Natural killer cell (primary cell): ENCODE data around the gene GNAZ. TPM values are rescaled to one million over a fixed set of nuclear protein-coding genes. Genes with fewer than 3 reads are reported as not detected.

Source experiments
- ATAC-seq, 3 donors: fragments of 150-1000 bp in 2 of 3; fragments of 200-7000 bp in 1 of 3; cut with Tn5 transposase; 1 replicate in 1 of 3; 2 replicates in 2 of 3; pipeline ENCODE4 v1.10.0; 2021; ENCODE audit warnings: mild to moderate bottlenecking in 2 of 3, moderate library complexity in 2 of 3
- DNase-seq, 2 donors: peaks; one replicate each; pipeline versions ENCODE4 v3.0.0 to v3.0.0-alpha.2; 2013 to 2021; ENCODE audit warnings: mixed read lengths in 1 of 2
- H3K27ac ChIP-seq: one replicate; pipeline ENCODE4 v1.5.1; 2013; ENCODE audit warnings: mild to moderate bottlenecking, low read length
- H3K27me3 ChIP-seq: one replicate; pipeline ENCODE4 v1.6.1; 2013; ENCODE audit warnings: low read length; ENCODE audit not compliant: control insufficient read depth, insufficient read depth
- H3K36me3 ChIP-seq: one replicate; pipeline ENCODE4 v1.6.1; 2013; ENCODE audit warnings: low read length; ENCODE audit not compliant: control insufficient read depth, insufficient read depth
- H3K4me1 ChIP-seq: one replicate; pipeline ENCODE4 v1.6.1; 2013; ENCODE audit warnings: low read length; ENCODE audit not compliant: control insufficient read depth, insufficient read depth
- H3K4me3 ChIP-seq: one replicate; pipeline ENCODE4 v1.5.1; 2013; ENCODE audit warnings: low read length
- H3K9me3 ChIP-seq: one replicate; pipeline ENCODE4 v1.6.1; 2013; ENCODE audit warnings: low read length; ENCODE audit not compliant: control insufficient read depth, insufficient read depth
- H3K27ac Mint-ChIP-seq, 2 donors: one replicate each; pipeline ENCODE4 v1.8.0; 2022; ENCODE audit warnings: mild to moderate bottlenecking in 2 of 2, mixed read lengths in 2 of 2, moderate library complexity in 1 of 2
- H3K27me3 Mint-ChIP-seq, 2 donors: one replicate each; pipeline ENCODE4 v1.8.0; 2022; ENCODE audit warnings: low read depth in 2 of 2, mixed read lengths in 2 of 2
- H3K36me3 Mint-ChIP-seq: one replicate; pipeline ENCODE4 v1.8.0; 2022; ENCODE audit warnings: mixed read lengths
- H3K4me1 Mint-ChIP-seq, 2 donors: one replicate each; pipeline ENCODE4 v1.8.0; 2022; ENCODE audit warnings: mixed read lengths in 2 of 2
- H3K4me3 Mint-ChIP-seq: one replicate; pipeline ENCODE4 v1.8.0; 2022; ENCODE audit warnings: mild to moderate bottlenecking, moderate library complexity, mixed read lengths
- H3K9me3 Mint-ChIP-seq, 2 donors: one replicate each; pipeline ENCODE4 v1.8.0; 2022; ENCODE audit warnings: mixed read lengths in 2 of 2
- WGBS: methylation state at CpG from one replicate; pipeline ENCODE4 v1.1.7; 2013; ENCODE audit warnings: missing lambda C conversion rate; ENCODE audit not compliant: insufficient coverage; 5-methylcytosine and 5-hydroxymethylcytosine counted together
- intact Hi-C: fragments of 100-400 bp; cut with micrococcal nuclease; formaldehyde crosslinking; loops from one replicate; pipeline ENCODE4 v1.14.2; 2022
- total RNA-seq, 4 donors: library from RNA; stranded (reverse); fragments of 120-200 nt in 1 of 4; gene quantifications; one replicate each; pipeline versions ENCODE4 v1.2.3 to v1.2.4, GENCODE V29; 2013 to 2022
- TF ChIP-seq, protein P1 (sequence below): fragments of 200-600 bp; IDR thresholded peaks from one replicate; pipeline ENCODE4 v1.8.0; 2022; ENCODE audit warnings: antibody characterized with exemption

GNAZ gene
- total RNA-seq, 3 donors from 2014 or later (not counting 1 experiment from before 2014, with no cell fraction given), result 4.5 to 7.5 (median 5.6) TPM

DNA sequence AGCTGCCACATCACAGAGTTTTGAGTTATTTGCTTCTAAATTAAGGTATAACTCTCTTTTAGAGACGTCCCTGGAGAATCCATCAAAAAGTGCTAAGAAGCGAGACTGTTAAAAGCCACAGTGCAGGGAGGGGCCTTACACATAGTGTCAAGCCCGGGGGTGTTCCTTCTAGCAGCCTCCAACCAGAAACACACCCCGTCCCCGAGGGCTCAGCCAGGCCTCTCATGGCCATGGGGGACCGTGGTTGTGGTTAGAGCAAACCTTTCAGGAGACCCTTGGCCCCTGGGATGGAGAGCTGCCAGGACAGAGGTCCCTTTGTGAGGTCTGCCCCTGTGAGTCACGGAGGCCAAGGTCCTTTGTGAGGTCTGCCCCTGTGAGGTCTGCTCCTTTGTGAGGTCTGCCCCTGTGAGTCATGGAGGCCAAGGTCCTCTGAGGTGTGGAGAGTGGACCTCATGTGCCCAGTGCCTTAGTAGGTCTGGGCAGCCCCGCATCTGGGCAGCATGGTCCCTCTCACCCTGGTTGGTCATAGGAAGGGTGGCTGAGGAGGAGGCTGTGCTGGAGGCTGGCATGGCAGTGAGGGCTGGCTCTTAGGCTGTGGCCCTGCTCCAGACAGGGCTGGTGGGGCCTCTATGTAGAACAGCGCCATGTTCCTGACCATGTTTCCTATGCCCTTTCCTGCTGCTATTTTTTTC, 5.4 kb downstream of the GNAZ start:
- WGBS, result 53% methylated on average over 8 of the region's 9 CpGs
- peaks cover 0 to 10% of the 10 kb centered on the region in 2 donors for H3K27me3 Mint-ChIP-seq
- intact Hi-C loops, result no loop called here
- Histone ChIP-seq H3K36me3 (no peaks in the 10 kb centered on the region), H3K4me1 (peaks cover 22% of the 10 kb centered on the region), H3K4me3 (no peak overlapping the region), H3K27me3 (peaks cover 7% of the 10 kb centered on the region), H3K9me3 (no peaks in the 10 kb centered on the region), H3K27ac (no peak overlapping the region)
- peak overlapping the region; percentile 17 for H3K4me3 Mint-ChIP-seq
- no peaks in the 10 kb centered on the region for H3K36me3 Mint-ChIP-seq
- TF ChIP-seq, protein P1, sequence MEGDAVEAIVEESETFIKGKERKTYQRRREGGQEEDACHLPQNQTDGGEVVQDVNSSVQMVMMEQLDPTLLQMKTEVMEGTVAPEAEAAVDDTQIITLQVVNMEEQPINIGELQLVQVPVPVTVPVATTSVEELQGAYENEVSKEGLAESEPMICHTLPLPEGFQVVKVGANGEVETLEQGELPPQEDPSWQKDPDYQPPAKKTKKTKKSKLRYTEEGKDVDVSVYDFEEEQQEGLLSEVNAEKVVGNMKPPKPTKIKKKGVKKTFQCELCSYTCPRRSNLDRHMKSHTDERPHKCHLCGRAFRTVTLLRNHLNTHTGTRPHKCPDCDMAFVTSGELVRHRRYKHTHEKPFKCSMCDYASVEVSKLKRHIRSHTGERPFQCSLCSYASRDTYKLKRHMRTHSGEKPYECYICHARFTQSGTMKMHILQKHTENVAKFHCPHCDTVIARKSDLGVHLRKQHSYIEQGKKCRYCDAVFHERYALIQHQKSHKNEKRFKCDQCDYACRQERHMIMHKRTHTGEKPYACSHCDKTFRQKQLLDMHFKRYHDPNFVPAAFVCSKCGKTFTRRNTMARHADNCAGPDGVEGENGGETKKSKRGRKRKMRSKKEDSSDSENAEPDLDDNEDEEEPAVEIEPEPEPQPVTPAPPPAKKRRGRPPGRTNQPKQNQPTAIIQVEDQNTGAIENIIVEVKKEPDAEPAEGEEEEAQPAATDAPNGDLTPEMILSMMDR, result no peak
- peak in 2 of 3 donors; percentile 75 to 79 for ATAC-seq
- no peak overlapping the region for H3K27ac Mint-ChIP-seq
- H3K4me1 Mint-ChIP-seq, result peaks cover 30 to 48% of the 10 kb centered on the region in 2 donors
- no peak for DNase-seq
- no peaks in the 10 kb centered on the region for H3K9me3 Mint-ChIP-seq

DNA sequence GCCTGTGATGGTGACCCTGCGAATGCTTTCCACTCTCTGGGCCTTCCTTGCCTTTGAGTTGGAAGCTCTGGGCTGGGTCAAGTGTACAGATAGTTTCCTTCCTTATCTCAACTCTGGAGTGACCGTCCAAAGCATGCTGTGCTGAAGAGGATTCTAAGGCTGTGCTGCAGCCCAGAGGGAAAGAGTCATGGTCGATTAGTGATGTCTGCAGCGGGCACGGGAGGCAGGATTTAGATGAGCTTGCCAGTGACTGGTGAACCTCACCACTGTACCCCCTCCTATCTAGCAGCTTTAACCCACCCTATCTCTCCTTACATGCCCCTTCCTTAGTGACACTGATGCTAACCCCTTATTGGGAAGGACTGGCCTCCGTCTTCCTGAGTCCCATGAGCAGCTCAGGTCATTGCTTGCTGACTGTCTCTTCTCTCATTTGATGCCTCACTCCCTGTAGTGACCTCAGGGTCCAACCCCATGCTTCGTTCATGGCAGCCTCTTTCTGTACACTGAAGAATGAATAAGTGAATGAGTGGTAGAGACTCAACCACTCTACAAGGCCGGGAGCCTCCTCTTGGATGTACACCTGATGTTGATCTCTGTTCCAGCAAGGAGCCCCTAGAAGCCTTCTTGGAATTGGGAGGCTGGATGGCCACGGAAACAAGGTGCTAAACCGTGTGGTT, 6.7 kb downstream of the GNAZ start:
- Mint-ChIP-seq H3K4me1 (peaks cover 21 to 42% of the 10 kb centered on the region in 2 donors), H3K27me3 (peaks cover 0 to 5% of the 10 kb centered on the region in 2 donors), H3K36me3 (no peaks in the 10 kb centered on the region), H3K4me3 (no peak overlapping the region), H3K27ac (no peak overlapping the region), H3K9me3 (no peaks in the 10 kb centered on the region)
- DNase-seq, result no peak
- peaks cover under 1% of the 10 kb centered on the region for H3K27me3 ChIP-seq
- 90% methylated on average over 9 of the region's 10 CpGs for WGBS
- TF ChIP-seq, protein P1, result no peak
- peaks cover 14% of the 10 kb centered on the region for H3K4me1 ChIP-seq
- H3K9me3 ChIP-seq, result no peaks in the 10 kb centered on the region
- H3K27ac ChIP-seq, result no peak overlapping the region
- intact Hi-C loops, result no loop called here
- no peaks in the 10 kb centered on the region for H3K36me3 ChIP-seq
- no peak overlapping the region for H3K4me3 ChIP-seq
- ATAC-seq, result no peak

DNA sequence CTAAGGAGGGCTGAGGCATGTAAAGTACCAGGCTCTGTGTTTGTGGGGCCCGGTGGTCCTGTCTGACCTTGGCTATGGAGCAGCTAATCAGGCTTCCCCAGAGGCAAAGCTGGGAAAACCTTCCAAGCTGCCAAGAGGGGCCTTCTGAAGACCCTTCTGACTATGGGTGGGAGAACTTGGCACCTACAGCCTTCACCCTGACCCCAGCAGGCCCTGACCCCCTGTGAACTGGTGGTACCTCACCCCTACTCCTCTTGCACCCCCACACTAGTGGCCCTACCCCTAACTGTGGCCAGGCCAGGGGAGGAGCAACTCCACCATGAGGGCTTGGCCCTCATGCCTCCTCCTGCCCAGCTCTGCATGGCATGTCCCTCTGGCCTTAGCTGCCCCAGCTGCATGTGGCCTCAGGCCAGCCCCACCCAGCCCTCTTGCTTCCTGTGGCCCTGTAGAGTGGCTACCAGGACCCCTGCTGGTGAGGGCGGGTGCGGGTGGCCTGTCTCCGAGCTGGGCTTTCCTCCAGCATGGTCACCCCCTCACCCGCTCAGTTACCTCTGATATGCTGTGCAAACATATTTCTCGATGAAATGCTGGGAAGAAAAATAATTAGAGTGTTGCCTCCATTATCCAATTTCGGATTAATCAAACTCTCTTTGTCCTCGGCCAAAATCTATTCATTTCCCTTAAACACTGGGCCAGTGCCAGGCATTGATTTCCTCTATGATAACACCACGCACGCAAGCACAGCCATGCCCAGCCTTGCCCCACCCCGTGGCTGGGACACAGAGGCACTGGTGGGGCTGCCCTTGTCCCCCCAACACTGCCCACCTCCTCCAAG, 7.5 kb downstream of the GNAZ start:
- 90% methylated on average over 10 of the region's 11 CpGs for WGBS
- H3K27ac Mint-ChIP-seq, result no peak overlapping the region

More for the DNA sequence above, 7.5 kb downstream of the GNAZ start:
- no peak overlapping the region for H3K27ac ChIP-seq
- TF ChIP-seq, protein P1, result no peak
- H3K4me3 ChIP-seq, result no peak overlapping the region
- peaks cover 0 to 3% of the 10 kb centered on the region in 2 donors for H3K27me3 Mint-ChIP-seq
- no peaks in the 10 kb centered on the region for H3K9me3 ChIP-seq
- intact Hi-C loops, result no loop called here
- ATAC-seq (no peak), DNase-seq (no peak)
- no peaks in the 10 kb centered on the region for H3K36me3 Mint-ChIP-seq
- no peak overlapping the region for H3K4me3 Mint-ChIP-seq
- peaks cover 14% of the 10 kb centered on the region for H3K4me1 ChIP-seq
- no peaks in the 10 kb centered on the region for H3K9me3 Mint-ChIP-seq
- peaks cover 21 to 42% of the 10 kb centered on the region in 2 donors for H3K4me1 Mint-ChIP-seq
- H3K27me3 ChIP-seq, result no peaks in the 10 kb centered on the region
- no peaks in the 10 kb centered on the region for H3K36me3 ChIP-seq
